DOHH2 (cell line): ENCODE measurements around the gene SLC39A13.
A peak's percentile ranks its signal among the peaks of the same experiment; 100 is the strongest.

Source experiments
- H3F3A ChIP-seq: fragments of 200-600 bp; sonication (generic), shearing (Covaris generic); 2 replicates; pipeline ENCODE4 v1.6.0; 2016; ENCODE audit warnings: antibody characterized with exemption, mild to moderate bottlenecking; ENCODE audit not compliant: control insufficient read depth, insufficient read depth
- H3K27ac ChIP-seq: fragments of 200-600 bp; sonication (generic); 2 replicates; pipeline ENCODE4 v1.5.1; 2014; ENCODE audit warnings: low read depth, mild to moderate bottlenecking, low read length, moderate library complexity
- H3K27me3 ChIP-seq: fragments of 200-600 bp; sonication (generic); 2 replicates; pipeline ENCODE4 v1.6.1; 2014; ENCODE audit warnings: mild to moderate bottlenecking, low read length, mixed read lengths; ENCODE audit not compliant: control insufficient read depth
- H3K36me3 ChIP-seq: fragments of 200-600 bp; sonication (generic); 2 replicates; pipeline ENCODE4 v1.6.1; 2014; ENCODE audit warnings: mild to moderate bottlenecking, low read length, moderate library complexity, mixed read lengths; ENCODE audit not compliant: control insufficient read depth
- H3K4me1 ChIP-seq: fragments of 200-600 bp; sonication (generic); 2 replicates; pipeline ENCODE4 v1.6.1; 2014; ENCODE audit warnings: mild to moderate bottlenecking, low read length, mixed read lengths; ENCODE audit not compliant: control insufficient read depth
- H3K4me2 ChIP-seq: fragments of 200-600 bp; sonication (generic); 2 replicates; pipeline ENCODE4 v1.6.0; 2014; ENCODE audit warnings: mild to moderate bottlenecking, low read length, moderate library complexity
- H3K4me3 ChIP-seq: fragments of 200-600 bp; sonication (generic); 2 replicates; pipeline ENCODE4 v1.5.1; 2014; ENCODE audit warnings: mild to moderate bottlenecking, low read length, mixed read lengths
- H3K79me2 ChIP-seq: fragments of 200-600 bp; sonication (generic); 2 replicates; pipeline ENCODE4 v1.6.1; 2014; ENCODE audit warnings: mild to moderate bottlenecking, low read length, mixed read lengths; ENCODE audit not compliant: control insufficient read depth
- H3K9me2 ChIP-seq: fragments of 200-600 bp; sonication (generic); replicated peaks from 2 replicates; pipeline ENCODE4 v1.6.1; 2014; ENCODE audit warnings: mild to moderate bottlenecking, low read length, mixed read lengths; ENCODE audit not compliant: control insufficient read depth
- H3K9me3 ChIP-seq: fragments of 200-600 bp; sonication (generic); 2 replicates; pipeline ENCODE4 v1.6.1; 2014; ENCODE audit warnings: antibody characterized with exemption, low read length, mixed read lengths; ENCODE audit not compliant: control insufficient read depth, insufficient read depth
- H4K20me1 ChIP-seq: fragments of 200-600 bp; sonication (generic); 2 replicates; pipeline ENCODE4 v1.6.0; 2014; ENCODE audit warnings: low read depth, mild to moderate bottlenecking, antibody characterized with exemption, low read length, moderate library complexity; ENCODE audit not compliant: control insufficient read depth, insufficient read depth
- CTCF ChIP-seq: fragments of 200-600 bp; sonication (generic); IDR thresholded peaks from one replicate; pipeline ENCODE4 v1.5.1; 2014; ENCODE audit warnings: antibody characterized with exemption, mild to moderate bottlenecking, low read depth, low read length; ENCODE audit not compliant: poor library complexity, severe bottlenecking
- EZH2phosphoT487 ChIP-seq: fragments of 200-600 bp; sonication (generic); IDR thresholded peaks from 2 replicates; pipeline ENCODE4 v1.6.1; 2017; ENCODE audit warnings: borderline replicate concordance, mild to moderate bottlenecking, antibody characterized with exemption, low read length, moderate library complexity, mixed read lengths

The SLC39A13 gene

DNA sequence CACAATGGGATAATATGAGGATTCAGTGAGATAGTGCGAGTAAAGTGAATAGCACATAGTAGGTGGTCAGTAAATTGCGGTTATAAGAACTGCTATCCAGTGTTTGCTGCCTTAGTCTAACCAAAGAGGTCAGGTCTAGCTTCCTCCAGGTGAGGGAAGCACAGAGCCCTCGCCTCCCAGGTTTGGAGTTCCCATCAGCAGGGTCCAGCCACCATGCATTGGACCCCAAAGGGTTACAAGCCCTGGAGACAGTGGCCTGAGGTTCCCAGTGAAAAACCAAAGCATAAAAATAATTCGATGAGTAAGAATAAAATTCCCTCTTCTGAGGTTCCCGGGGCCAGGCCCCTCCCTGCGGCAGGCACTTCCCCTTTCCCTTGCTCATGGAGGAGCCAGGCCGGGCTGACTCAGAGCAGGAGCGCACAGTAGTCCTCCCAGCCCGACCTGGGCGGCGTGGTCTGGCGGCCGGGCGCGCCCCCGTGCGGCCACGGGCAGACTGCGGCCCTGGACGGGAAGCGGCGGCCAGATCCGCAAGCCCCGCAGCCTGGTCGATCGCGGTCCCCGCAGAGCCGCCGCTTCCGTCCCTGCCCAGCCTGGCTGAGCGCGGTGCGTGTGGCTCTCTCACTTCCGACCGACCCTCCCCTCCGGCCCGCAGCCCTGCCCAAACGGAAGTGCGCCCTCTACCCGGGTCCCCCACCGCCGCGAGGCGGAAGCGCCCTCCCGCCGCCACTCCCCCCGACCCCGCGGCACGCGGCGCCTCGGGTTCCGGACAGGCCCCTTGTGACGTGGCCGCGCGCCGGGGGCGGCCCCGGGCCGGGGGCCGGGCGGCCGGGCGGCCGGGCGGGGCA, at the start of gene SLC39A13:
SLC39A13 (plus strand) TSS at position 845 of the 845 bp plus-strand sequence. CDS start 1,505 bp downstream, outside the sequence.
- Histone ChIP-seq H3K9me2 (no peaks in the 10 kb centered on the region), H3F3A (peaks cover 17% of the 10 kb centered on the region), H3K4me1 (peaks cover 40% of the 10 kb centered on the region), H3K36me3 (no peaks in the 10 kb centered on the region), H4K20me1 (no peaks in the 10 kb centered on the region), H3K27ac (peak within 1 kb of the TSS; percentile 81), H3K4me3 (peak within 1 kb of the TSS; percentile 90), H3K4me2 (peak within 1 kb of the TSS; percentile 92), H3K79me2 (no peaks in the 10 kb centered on the region), H3K9me3 (no peaks in the 10 kb centered on the region), H3K27me3 (no peaks in the 10 kb centered on the region)
- TF ChIP-seq CTCF (peak; percentile 93), EZH2phosphoT487 (no peak)

- Histone ChIP-seq H3K4me2 (no peak overlapping the region), H3K27ac (no peak overlapping the region), H3K9me3 (peaks cover 8% of the 10 kb centered on the region; the same call in 1 of the 2 replicates), H3K27me3 (no peaks in the 10 kb centered on the region), H3F3A (peaks cover 8% of the 10 kb centered on the region; the same call in 1 of the 2 replicates), H3K4me1 (no peaks in the 10 kb centered on the region; the same call in 1 of the 2 replicates), H4K20me1 (no peaks in the 10 kb centered on the region), H3K9me2 (no peaks in the 10 kb centered on the region), H3K4me3 (no peak overlapping the region), H3K79me2 (peaks cover 19% of the 10 kb centered on the region), H3K36me3 (peaks cover 32% of the 10 kb centered on the region)
- TF ChIP-seq CTCF, result no peak
- TF ChIP-seq EZH2phosphoT487, result no peak
These were observed 49.7 kb upstream of the SLC39A13 start for GRCh38 chr11:47358731-47359051.

- Histone ChIP-seq H3K4me3 (no peak overlapping the region), H3K4me2 (no peak overlapping the region), H4K20me1 (no peaks in the 10 kb centered on the region), H3F3A (peaks cover 4% of the 10 kb centered on the region; the same call in 1 of the 2 replicates), H3K36me3 (peaks cover 32% of the 10 kb centered on the region), H3K27ac (no peak overlapping the region), H3K9me2 (no peaks in the 10 kb centered on the region), H3K9me3 (peaks cover 8% of the 10 kb centered on the region; the same call in 1 of the 2 replicates), H3K4me1 (no peaks in the 10 kb centered on the region), H3K27me3 (no peaks in the 10 kb centered on the region), H3K79me2 (peaks cover 21% of the 10 kb centered on the region)
- no peak for TF ChIP-seq EZH2phosphoT487
These were observed 49.2 kb upstream of the SLC39A13 start for GRCh38 chr11:47359162-47359561.

DNA sequence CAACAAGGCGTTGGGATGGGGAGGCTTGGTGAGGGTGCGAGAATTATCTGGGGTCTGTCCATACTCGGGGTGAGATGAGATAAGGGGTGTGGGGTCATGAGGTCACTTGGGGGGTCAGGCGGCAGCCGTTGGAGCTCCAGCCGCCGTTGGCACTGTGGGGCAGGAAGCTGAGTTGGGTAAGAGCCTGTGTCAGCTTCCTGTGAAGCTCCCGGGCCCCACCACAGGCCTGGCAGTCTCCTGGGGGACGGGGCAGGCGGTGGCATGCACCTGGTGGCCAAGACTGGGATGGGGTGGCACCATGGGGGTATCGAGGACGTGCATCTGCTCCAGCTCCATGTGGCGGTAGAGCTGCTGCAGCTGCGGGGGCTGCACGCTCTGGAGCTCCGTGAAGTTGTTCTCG, 48.8 kb upstream of the SLC39A13 start:
- TF ChIP-seq EZH2phosphoT487, result no peak
- TF ChIP-seq CTCF, result no peak
- 0 out of 2 replicates have a peak, but pooled peaks cover 3% of the 10 kb centered on the region for H3K4me1 ChIP-seq
- peaks cover 26% of the 10 kb centered on the region for H3K79me2 ChIP-seq
- no peak overlapping the region for H3K27ac ChIP-seq
- no peaks in the 10 kb centered on the region for H3K27me3 ChIP-seq
- H3K4me2 ChIP-seq, result no peak overlapping the region
- H3K4me3 ChIP-seq, result no peak overlapping the region
- H3K9me2 ChIP-seq, result no peaks in the 10 kb centered on the region
- H3K9me3 ChIP-seq, result peaks cover 8% of the 10 kb centered on the region; the same call in 1 of the 2 replicates
- peaks cover 31% of the 10 kb centered on the region for H3K36me3 ChIP-seq
- no peaks in the 10 kb centered on the region for H4K20me1 ChIP-seq
- H3F3A ChIP-seq, result peaks cover under 1% of the 10 kb centered on the region; the same call in 1 of the 2 replicates
